Activated T-cell treated with anti-CD3 and anti-CD28 coated beads for 48 hours (primary cell): Measurements from ENCODE around the gene ZNF512B.
"Not testable (repeated sequence)": the region's sequence is repeated elsewhere in the genome, so short reads cannot be mapped to it uniquely, and the experiment has no call there.

Experiments
- DNase-seq: peaks from one replicate; pipeline ENCODE4 v3.0.0-alpha.2; 2020; ENCODE audit warnings: low read depth

The ZNF512B gene

GRCh38 chr20:63969838-63970713, at the start of gene ZNF512B:
Gene ZNF512B (minus strand): TSS chr20:63969930. CDS start chr20:63967950, 1,980 bp downstream.
- no peak for DNase-seq

- no peak for DNase-seq
Observed at GRCh38 chr20:64015635-64016034, 45.9 kb upstream of the ZNF512B start.

DNA sequence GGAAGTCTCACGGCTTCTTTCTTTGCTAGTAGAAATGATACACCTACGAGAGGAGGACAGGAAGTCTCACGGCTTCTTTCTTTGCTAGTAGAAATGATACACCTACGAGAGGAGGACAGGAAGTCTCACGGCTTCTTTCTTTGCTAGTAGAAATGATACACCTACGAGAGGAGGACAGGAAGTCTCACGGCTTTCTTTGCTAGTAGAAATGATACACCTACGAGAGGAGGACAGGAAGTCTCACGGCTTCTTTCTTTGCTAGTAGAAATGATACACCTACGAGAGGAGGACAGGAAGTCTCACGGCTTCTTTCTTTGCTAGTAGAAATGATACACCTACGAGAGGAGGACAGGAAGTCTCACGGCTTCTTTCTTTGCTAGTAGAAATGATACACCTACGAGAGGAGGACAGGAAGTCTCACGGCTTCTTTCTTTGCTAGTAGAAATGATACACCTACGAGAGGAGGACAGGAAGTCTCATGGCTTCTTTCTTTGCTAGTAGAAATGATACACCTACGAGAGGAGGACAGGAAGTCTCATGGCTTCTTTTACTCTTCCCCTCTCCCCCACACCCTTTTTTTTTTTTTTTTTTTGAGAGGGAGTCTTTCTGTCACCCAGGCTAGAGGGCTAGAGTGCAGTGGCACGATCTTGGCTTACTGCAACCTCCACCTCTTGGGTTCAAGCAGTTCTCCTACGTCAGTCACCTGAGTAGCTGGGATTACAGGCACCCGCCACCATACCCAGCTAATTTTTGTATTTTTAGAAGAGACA, 42.8 kb upstream of the ZNF512B start:
- not testable (repeated sequence) for DNase-seq

- DNase-seq, result no peak
Observed at GRCh38 chr20:64011366-64011779, 41.6 kb upstream of the ZNF512B start.

DNA sequence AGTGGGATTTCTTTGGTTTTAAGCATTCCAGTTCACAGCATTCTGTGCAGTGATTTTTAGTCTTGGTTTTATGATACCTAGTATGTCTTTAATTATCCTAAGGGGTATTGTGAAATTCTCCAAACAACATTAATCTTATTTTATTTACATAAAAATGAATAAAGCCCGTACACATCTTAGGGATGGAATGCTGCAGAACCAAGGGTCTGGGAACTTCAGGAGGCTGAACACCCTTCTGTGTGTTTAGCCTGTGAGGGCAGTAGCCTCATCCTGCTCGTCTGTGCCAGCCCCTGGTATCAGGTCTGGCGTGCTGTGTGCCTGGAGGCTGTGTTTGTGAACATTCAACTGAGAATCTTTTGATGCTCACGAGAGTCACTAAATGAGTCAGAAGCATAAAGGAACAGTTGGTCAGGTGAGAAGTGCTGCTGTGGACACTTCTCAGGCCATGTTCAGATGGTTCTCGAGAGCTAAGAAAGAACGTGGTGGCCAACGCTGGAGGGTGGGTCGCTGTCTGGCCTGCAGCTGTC, 41.0 kb upstream of the ZNF512B start:
- no peak for DNase-seq

GRCh38 chr20:64009811-64010387, 40.2 kb upstream of the ZNF512B start:
- no peak for DNase-seq

- no peak for DNase-seq
Observed at GRCh38 chr20:64006902-64007301, 37.2 kb upstream of the ZNF512B start.

- DNase-seq, result no peak
Observed at GRCh38 chr20:64006490-64006889, 36.8 kb upstream of the ZNF512B start.

- DNase-seq, result no peak
Observed at GRCh38 chr20:64005394-64005793, 35.7 kb upstream of the ZNF512B start.

- DNase-seq, result no peak
Observed at GRCh38 chr20:64003960-64004725, 34.4 kb upstream of the ZNF512B start.

DNA sequence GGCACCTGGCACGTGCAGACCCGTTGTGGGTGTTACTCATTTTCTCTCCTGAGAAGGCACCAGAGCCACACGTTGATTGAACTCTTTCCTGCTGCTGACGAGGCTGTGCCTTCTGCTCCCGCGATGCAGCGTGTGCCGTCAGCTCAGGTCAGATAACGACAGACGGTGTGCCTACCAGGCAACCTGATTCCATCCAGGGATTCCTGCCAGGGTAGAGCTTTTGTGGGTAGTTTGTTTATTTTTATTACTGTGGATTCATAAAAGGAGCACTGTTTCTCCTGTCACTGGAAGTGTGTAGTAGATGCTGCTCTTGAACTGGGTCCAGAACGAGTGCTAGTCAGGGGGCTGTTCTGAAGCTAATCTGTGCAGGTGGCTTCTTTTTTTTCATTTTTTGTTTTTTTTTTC, 31.9 kb upstream of the ZNF512B start:
- no peak for DNase-seq

- DNase-seq, result no peak
Observed at GRCh38 chr20:64000906-64001305, 31.2 kb upstream of the ZNF512B start.

- no peak for DNase-seq
Observed at GRCh38 chr20:63982937-63983336, 13.2 kb upstream of the ZNF512B start.

DNA sequence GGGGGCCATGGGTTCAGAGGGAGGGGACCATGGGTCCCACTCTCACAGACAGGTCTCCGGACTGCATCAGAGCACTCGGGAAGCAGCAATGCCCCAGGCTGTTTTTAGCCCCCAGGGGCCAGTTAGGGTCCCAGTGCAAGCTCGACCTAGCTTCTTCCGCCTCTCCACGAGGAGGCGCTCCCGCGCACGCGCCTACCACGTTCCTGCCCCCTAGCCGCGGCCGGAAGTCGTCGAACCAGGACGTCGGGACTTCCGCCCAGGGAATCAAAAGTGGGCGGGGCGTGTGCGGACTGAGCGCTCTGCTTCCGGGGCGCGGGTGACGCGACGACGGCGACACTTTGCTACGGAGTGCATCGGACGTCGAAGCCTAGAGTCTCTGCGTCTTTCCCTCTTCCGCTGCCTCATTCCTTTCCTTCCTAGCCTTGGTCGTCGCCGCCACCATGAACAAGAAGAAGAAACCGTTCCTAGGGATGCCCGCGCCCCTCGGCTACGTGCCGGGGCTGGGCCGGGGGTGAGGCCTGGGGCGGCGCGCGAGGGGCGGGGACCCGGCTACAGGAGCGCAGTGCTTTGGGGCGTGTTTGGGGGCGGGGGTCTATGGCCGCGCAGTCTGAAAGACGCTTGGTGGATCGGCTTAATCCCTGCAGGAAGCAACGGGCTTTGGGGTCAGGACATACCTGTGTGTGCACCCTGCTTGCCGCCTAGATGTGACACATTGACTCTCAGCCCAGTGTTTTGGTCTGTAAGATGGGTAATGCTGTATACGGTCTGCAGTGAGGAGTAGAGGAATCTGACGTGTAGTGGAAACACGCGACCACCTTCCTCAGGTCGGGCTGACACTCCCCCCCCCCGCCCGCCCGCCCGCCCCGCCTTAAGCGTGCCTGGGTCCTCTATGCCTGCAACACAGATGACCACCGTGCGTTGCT, 11.3 kb upstream of the ZNF512B start, which contains the start of gene PRPF6:
Gene PRPF6, plus strand, starts transcription at position 327 of the 923 bp plus-strand sequence. Its CDS starts 114 bp downstream, at position 441.
- peak; percentile 94 for DNase-seq

DNA sequence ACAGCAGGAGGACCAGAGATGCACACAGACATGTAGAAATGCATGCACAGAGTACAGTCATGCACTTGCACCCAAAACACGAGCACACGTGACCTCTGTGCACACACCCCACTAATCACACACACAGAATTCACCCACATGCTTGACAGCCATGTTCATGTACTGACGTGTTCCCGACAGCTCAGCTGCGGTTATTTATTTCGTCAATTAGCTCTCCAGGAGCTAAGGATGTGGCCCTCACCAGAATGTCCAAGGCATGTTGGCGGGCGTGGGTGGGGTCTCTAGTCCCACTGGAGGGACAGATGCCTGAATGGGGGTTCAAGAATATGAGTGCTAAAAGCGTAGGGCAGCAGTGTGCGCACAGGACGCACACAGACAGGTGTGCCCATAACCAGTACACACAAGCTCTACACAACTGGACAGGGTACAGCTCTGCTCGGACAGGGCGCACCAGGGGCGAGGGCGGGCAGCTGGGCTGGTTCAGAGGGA, 10.6 kb upstream of the ZNF512B start:
- DNase-seq, result no peak

- peak; percentile 77 for DNase-seq
Observed at GRCh38 chr20:63979557-63980316, 10.0 kb upstream of the ZNF512B start, which contains the start of gene SAMD10. Gene SAMD10 (minus strand): TSS chr20:63979642. CDS start chr20:63979467, 175 bp downstream.

DNA sequence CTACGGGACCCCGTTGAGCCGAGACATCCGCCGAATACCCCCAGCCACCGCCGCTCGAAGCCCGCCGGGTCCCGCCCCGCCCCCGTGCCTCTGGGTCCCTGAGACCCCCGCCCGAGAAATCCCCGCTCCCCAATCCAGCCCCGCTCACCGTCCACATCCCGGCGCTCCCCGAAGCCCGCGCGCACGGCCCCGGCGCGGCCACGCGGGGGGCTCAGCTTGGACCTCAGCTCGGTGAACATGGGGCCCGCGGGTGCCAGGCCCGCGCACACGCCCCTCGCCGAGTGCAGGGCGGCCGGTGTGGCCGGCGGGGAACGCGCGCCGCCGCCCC, 9.5 kb upstream of the ZNF512B start:
- DNase-seq, result no peak

DNA sequence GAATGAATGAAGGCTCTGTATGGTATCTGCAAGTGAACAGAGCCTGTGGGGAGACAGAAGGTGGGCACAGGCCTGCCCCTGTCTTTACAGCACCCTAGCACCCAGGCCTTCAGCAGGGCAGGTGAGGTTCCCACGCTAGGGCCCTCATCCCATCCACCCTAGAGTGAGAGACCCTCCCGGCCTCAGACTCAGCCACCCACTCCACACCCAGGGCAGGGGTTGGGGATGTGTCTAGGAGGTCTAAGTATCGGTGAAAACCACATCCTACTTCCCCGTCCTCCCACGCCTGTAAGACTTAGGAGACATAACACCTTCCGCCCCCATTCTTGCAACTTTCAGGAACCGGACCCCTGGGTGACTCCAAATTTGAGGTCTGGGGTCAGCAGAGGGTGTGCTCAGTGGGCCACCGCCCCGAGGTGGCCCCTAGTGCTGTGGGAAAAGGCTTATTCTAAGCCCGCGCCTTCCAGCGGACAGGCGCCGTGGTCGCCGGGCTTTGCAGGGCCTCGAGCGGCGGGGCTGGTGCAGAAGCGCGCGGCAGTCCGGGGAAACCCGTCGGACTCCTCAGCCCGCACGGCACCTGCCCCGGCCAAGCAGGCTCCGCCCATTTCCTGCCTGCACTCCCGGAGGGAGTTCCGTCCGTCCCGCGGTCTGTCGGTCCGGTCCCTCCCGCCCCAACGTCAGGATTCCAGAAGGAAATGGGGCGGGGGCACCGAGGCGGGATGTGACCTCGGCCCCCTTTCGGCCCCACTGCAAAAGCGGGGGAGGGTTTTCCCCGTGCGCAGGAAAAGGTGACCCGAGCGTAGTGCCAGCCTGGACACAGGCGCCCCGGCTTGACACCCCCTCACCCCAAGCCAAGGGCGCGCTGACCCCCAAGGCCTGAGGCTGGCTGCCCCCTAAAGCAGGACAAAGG, 8.8 kb upstream of the ZNF512B start:
- DNase-seq, result peak; percentile 63
